Activated T-cell treated with anti-CD3 and anti-CD28 coated beads for 4 hours (primary cell): ENCODE data around the gene EXOC6B.
"Not testable (repeated sequence)": the region's sequence is repeated elsewhere in the genome, so short reads cannot be mapped to it uniquely, and the experiment has no call there.

ENCODE experiments used
- DNase-seq: peaks from one replicate; pipeline ENCODE4 v3.0.0-alpha.2; 2020

Gene EXOC6B

GRCh38 chr2:72676341-72677025 is 149.3 kb downstream of the EXOC6B start:
- no peak for DNase-seq

- no peak for DNase-seq
Observed at GRCh38 chr2:72674982-72675915, 150.6 kb downstream of the EXOC6B start.

GRCh38 chr2:72673279-72673678 is 152.6 kb downstream of the EXOC6B start:
- DNase-seq: no peak

DNA sequence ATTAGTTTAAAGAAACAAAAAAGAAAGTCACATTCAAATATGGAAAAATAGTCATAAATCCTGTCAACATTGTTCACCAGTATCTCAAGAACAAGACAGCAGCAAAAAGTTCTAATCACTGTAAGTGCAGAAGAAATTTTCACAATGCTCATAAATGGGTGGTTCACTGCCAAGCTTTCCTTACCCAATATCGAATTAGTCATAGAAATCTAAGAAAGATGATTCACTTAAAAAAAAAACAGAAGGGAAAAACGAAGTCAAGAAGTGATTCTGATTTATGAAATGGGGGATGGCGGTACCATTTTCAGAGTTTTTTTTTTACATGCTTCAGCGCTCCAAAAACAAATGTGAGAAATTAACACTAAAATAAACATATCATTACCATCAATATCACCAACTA is 156.7 kb downstream of the EXOC6B start:
- DNase-seq: no peak

- no peak for DNase-seq
Observed at GRCh38 chr2:72668647-72669046, 157.2 kb downstream of the EXOC6B start.

DNA sequence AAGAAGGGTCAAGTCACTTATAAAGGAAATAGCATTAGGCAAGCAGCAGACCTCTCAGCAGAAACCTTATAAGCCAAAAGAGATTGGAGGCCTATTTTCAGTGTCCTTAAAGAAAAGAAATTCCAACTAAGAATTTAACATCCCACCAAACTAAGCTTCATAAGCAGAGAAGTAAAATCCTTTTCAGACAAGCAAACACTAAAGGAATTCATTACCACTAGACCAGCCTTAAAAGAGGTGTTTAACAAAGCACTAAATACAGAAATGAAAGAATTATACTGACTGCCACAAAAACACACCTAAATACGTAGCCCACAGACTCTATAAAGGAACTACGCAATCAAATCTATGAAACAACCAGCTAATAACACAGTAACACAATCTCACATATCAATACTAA is 160.4 kb downstream of the EXOC6B start:
- DNase-seq: no peak

DNA sequence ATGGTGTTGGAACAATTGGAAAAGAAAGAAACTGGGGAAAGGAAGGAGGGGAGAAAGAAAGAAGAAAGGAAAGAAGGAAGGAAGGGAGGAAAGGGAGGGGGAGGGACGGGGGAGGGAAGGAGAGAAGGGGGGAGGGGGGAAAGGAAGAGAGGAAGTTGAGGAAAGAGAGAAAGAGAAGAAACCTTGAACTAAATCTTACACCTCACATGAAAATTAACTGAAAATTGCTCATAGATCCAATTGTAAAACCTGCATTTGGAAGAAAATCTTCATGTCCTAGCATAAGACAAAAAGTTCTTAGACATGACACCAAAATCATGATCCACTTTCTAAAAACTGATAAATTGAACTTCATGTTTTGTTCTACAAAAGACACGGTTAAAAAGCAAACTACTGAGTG is 163.8 kb downstream of the EXOC6B start:
- DNase-seq: no peak

- no peak for DNase-seq
Observed at GRCh38 chr2:72649810-72650209, 176.0 kb downstream of the EXOC6B start.

DNA sequence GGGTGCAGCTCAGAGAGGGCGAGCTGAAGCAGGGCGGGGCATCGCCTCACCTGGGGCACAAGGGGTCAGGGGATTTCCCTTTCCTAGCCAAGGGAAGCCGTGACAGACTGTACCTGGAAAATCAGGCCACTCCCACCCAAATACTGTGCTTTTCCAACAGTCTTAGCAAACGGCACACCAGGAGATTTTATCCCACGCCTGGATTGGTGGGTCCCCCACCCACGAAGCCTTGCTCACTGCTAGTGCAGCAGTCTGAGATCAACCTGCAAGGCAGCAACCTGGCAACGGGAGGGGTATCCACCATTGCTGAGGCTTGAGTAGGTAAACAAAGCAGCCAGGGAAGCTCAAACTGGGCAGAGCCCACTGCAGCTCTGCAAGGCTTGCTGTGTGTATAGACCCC is 184.6 kb downstream of the EXOC6B start:
- DNase-seq: not testable (repeated sequence)

- DNase-seq: no peak
Observed at GRCh38 chr2:72638600-72639211, 187.1 kb downstream of the EXOC6B start.

DNA sequence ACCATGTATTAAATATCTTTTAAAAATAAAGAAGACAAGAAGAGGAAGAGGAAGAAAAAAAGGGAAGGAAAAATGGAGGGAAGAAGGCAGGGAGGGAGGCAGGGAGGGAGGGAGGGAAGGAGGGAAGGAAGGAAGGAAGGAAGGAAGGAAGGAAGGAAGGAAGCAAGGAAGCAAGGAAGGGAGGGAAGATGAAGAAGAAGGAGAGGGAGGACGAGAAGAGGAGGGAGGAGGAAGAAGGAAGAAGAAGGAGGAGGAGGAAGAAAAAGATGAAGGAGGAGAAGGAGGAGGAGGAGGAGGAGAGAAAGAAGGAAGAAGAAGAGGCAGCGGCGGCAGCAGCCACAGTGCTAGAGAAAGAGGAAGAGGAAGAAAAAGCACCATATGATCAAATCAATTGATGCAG is 189.6 kb downstream of the EXOC6B start:
- DNase-seq: no peak

DNA sequence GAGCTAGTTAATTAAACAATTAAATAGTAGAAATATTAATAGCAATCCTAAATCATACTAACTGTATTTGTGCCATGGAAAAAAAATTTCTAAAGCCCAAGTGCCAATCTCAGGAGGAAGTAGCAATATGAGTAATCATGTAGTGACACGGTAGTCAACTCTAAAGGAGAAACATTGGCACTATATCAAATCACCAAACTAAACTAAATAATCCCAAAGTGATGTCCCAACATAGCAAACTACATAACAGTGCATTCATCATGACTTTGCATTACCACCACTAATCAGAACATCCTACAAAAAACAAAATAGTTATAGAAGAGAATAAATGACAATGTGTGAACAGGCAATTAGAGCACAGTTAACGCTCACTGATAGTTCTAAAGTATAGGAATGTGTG is 195.1 kb downstream of the EXOC6B start:
- no peak for DNase-seq

- no peak for DNase-seq
Observed at GRCh38 chr2:72629062-72629461, 196.8 kb downstream of the EXOC6B start.

DNA sequence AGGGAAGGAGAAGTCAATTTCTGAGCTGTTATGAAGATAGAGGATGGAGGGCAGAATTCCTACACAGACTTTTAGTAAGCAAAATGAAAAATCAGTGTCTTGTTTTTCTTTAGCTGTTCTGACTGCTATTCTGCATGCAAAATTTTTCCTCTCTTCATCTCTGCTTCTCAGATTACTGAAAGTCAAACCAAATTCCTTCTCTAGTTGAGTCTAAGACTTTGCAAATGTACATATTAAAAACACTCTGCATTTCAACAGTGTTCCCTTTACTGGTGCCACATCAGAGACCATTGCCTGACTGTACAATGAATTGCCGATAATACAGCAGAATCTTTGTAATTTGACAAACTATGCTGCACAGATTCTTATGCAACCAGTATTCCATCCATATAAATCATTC is 198.8 kb downstream of the EXOC6B start:
- no peak for DNase-seq

DNA sequence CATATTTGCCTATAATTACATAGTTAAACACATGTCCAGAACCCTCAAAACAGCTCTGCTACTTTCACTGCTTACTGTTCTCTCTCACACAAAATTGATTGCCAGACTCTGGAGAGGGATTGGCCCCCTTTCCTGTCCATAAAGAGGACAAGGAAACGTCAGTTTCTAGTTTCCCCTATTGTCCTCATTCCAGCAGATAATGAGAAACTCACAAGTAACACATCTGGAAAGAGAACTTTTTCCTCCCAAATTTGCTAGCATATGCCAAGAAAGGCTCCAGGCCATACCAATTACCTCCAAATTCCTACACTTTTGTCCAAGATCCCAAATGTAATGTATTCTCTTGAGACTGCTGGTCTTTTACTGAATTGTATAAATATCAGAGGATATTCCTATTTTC is 200.5 kb downstream of the EXOC6B start:
- DNase-seq: no peak

DNA sequence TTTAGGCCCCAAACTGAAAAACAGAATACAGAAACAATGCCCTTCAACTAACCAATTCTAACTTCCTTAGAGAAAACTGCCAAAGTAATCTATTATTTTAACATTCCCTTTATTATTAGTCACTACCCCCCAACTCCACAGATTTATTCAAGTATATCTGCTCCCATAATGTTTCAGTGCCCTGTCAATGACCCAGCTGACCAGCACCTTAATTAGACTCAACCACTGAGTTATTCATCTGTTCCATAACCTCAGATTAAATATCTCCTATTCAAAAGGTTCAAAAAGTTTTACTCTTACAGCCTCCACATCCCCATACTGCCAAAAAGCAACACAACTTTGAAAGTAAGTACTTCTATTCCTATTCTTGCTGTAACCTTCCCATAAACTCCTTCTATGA is 202.4 kb downstream of the EXOC6B start:
- no peak for DNase-seq

GRCh38 chr2:72619626-72620025 is 206.2 kb downstream of the EXOC6B start:
- DNase-seq: no peak

GRCh38 chr2:72613931-72614330 is 211.9 kb downstream of the EXOC6B start:
- DNase-seq: no peak

GRCh38 chr2:72612614-72613160 is 213.1 kb downstream of the EXOC6B start:
- DNase-seq: no peak

DNA sequence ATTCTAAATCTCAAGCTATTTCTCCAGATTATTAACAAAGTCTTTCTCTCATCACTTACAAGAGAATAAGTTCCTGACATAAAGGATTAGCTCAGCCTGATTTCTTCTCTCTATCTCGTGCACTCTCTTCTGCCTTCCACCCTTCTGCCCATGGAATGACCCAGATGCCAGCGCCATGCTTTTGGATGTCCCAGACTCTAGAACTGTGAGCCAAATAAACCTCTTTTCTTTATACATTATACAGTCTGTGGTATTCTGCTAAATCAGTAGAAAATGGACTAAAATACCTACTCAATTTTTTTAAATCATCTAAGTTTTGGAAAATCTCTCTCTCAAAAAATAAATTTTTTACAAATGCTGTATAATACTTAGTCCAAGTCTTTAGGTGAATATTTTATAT is 218.6 kb downstream of the EXOC6B start:
- DNase-seq: no peak

DNA sequence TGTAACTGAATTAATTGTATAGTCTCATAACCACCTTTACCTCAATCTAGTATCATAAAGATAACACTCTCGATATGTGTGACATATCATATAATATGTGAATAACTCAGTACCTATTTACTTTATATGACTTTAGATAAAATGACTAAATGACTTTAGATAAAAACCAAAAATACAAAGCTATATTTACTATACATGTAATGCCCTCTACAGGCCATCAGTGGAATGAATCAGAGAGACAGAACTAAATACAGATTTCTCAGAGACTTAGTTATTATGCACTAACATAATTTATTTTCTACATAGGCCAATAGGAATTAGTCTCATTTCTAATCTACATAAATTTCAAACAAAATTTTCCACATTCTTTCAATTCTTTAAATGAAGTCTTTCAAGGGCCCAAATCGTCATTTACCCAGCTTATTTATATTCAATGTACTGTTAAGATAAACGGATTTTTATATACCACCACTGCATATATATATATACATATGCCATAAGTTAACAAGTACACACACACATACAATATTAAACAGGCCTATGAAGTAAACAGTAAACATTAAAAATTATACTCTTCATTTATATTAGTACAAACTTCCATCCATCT is 219.9 kb downstream of the EXOC6B start:
- no peak for DNase-seq

- no peak for DNase-seq
Observed at GRCh38 chr2:72604468-72604867, 221.4 kb downstream of the EXOC6B start.

- no peak for DNase-seq
Observed at GRCh38 chr2:72603481-72603880, 222.4 kb downstream of the EXOC6B start.
